ENCODE measurements around the gene RNF8. TPM values are rescaled to one million over a fixed set of nuclear protein-coding genes. Genes with fewer than 3 reads are reported as not detected.
A peak's percentile ranks its signal among the peaks of the same experiment; 100 is the strongest.

Gene RNF8
- total RNA-seq, 2 donors from 2014 or later, result 12.7 to 42.4 TPM

GRCh38 chr6:37313723-37314486 lies 39.9 kb upstream of the RNF8 start:
- WGBS, result 91% methylated on average over 13 of the region's 13 CpGs

GRCh38 chr6:37314487-37315156 lies 39.2 kb upstream of the RNF8 start:
- no peak for DNase-seq (ENCODE audit: low spot score)
- no peaks in the 10 kb centered on the region for H3K4me1 ChIP-seq (replicated peaks)
- H3K36me3 ChIP-seq, result peaks cover 5% of the 10 kb centered on the region in 2 donors
- no peaks in the 10 kb centered on the region for H3K27me3 ChIP-seq (replicated peaks; ENCODE audit: insufficient read depth)
- 61% methylated on average over 6 of the region's 6 CpGs for WGBS
- H3K9me3 ChIP-seq, result no peaks in the 10 kb centered on the region
- H3K27ac ChIP-seq, result no peak overlapping the region
- intact Hi-C loops (cut with DNase I), result no loop called here
- H3K4me3 ChIP-seq, result no peak overlapping the region
- TF ChIP-seq POLR2AphosphoS5 (IDR thresholded peaks at IDR 0.05), result no peak
- TF ChIP-seq CTCF (IDR thresholded peaks at IDR 0.05), result peak in 1 of 4 experiments; percentile 34

More at GRCh38 chr6:37313723-37314486, 39.9 kb upstream of the RNF8 start:
- no peak for DNase-seq (ENCODE audit: low spot score)
- Histone ChIP-seq H3K4me3 (no peak overlapping the region), H3K4me1 (replicated peaks) (no peaks in the 10 kb centered on the region), H3K36me3 (peaks cover 5% of the 10 kb centered on the region in 2 donors), H3K27me3 (replicated peaks; ENCODE audit: insufficient read depth) (no peaks in the 10 kb centered on the region), H3K27ac (no peak overlapping the region), H3K9me3 (no peaks in the 10 kb centered on the region)
- TF ChIP-seq POLR2AphosphoS5 (IDR thresholded peaks at IDR 0.05) (no peak), POLR2A (IDR thresholded peaks at IDR 0.05) (no peak), CTCF (IDR thresholded peaks at IDR 0.05) (no peak)
- intact Hi-C loops (cut with DNase I), result no loop called here

- H3K4me3 ChIP-seq, result no peak overlapping the region
- TF ChIP-seq CTCF (IDR thresholded peaks at IDR 0.05), result no peak
- H3K27ac ChIP-seq, result no peak overlapping the region
- H3K27me3 ChIP-seq (replicated peaks; ENCODE audit: insufficient read depth), result no peaks in the 10 kb centered on the region
- 88% methylated on average over 7 of the region's 7 CpGs for WGBS
- H3K36me3 ChIP-seq, result peaks cover 5% of the 10 kb centered on the region in 2 donors
- no peaks in the 10 kb centered on the region for H3K4me1 ChIP-seq (replicated peaks)
- no peaks in the 10 kb centered on the region for H3K9me3 ChIP-seq
- no peak for DNase-seq (ENCODE audit: low spot score)
- intact Hi-C loops (cut with DNase I), result no loop called here
Measured at GRCh38 chr6:37315157-37315515, 38.6 kb upstream of the RNF8 start.

GRCh38 chr6:37316071-37316470 lies 37.7 kb upstream of the RNF8 start:
- Histone ChIP-seq H3K36me3 (peaks cover 5% of the 10 kb centered on the region in 2 donors), H3K27me3 (replicated peaks; ENCODE audit: insufficient read depth) (no peaks in the 10 kb centered on the region), H3K9me3 (no peaks in the 10 kb centered on the region), H3K4me1 (replicated peaks) (no peaks in the 10 kb centered on the region), H3K4me3 (no peak overlapping the region), H3K27ac (no peak overlapping the region)
- DNase-seq (ENCODE audit: low spot score), result no peak
- 90% methylated on average over 7 of the region's 7 CpGs for WGBS
- intact Hi-C loops (cut with DNase I), result no loop called here
- TF ChIP-seq CTCF (IDR thresholded peaks at IDR 0.05) (no peak), POLR2AphosphoS5 (IDR thresholded peaks at IDR 0.05) (no peak), POLR2A (IDR thresholded peaks at IDR 0.05) (no peak)

Measured in prostate gland (tissue), 2 donors.